Esophagus squamous epithelium (tissue), 5 donors: Measurements from ENCODE around the gene SMPD3. TPM values are rescaled to one million over a fixed set of nuclear protein-coding genes. Genes with fewer than 3 reads are reported as not detected.

Experiments used
- DNase-seq: peaks from one replicate; lab custom pipeline; 2025; lab: John Stamatoyannopoulos, UW
- H3K27ac ChIP-seq, 4 donors: fragments of 200-600 bp; sonication (generic); one replicate each; pipeline ENCODE4 v1.5.1; 2016 to 2019; ENCODE audit warnings: mild to moderate bottlenecking in 1 of 4
- H3K27me3 ChIP-seq, 4 donors: fragments of 200-600 bp; sonication (generic); 1 replicate in 3 of 4; 2 replicates in 1 of 4; pipeline versions ENCODE4 v1.5.1 to v1.6.0; 2017 to 2021; ENCODE audit warnings: antibody characterized with exemption in 1 of 4
- H3K36me3 ChIP-seq, 3 donors: fragments of 200-600 bp; sonication (generic); one replicate each; pipeline ENCODE4 v1.5.1; 2016 to 2019
- H3K4me1 ChIP-seq, 3 donors: fragments of 200-600 bp; sonication (generic); one replicate each; pipeline ENCODE4 v1.5.1; 2017 to 2019
- H3K4me3 ChIP-seq, 4 donors: fragments of 200-600 bp; sonication (generic); 1 replicate in 3 of 4; 2 replicates in 1 of 4; pipeline ENCODE4 v1.5.1; 2016 to 2019; ENCODE audit warnings: mild to moderate bottlenecking in 2 of 4, moderate library complexity in 1 of 4
- H3K9me3 ChIP-seq, 3 donors: fragments of 200-600 bp; sonication (generic); one replicate each; pipeline ENCODE4 v1.5.1; 2016 to 2019
- CTCF ChIP-seq, 6 experiments: fragments of 450-650 bp in 4 of 6; fragments of 200-600 bp in 2 of 6; sonication (generic) in 2 of 6; IDR thresholded peaks; one replicate each; pipeline ENCODE4 v1.5.1; 2016 to 2019; ENCODE audit warnings: antibody characterized with exemption in 6 of 6, mild to moderate bottlenecking in 4 of 6, moderate library complexity in 4 of 6
- POLR2A ChIP-seq, 4 donors: fragments of 450-650 bp; IDR thresholded peaks; one replicate each; pipeline ENCODE4 v1.6.1; 2017; ENCODE audit warnings: antibody characterized with exemption in 4 of 4, mild to moderate bottlenecking in 4 of 4, moderate library complexity in 3 of 4
- WGBS, 2 donors: methylation state at CpG; one replicate each; pipeline ENCODE4 v1.1.5; 2018; 5-methylcytosine and 5-hydroxymethylcytosine counted together
- intact Hi-C: fragments of 100-400 bp; cut with DNase I; formaldehyde crosslinking; loops from one replicate; pipeline ENCODE4 v1.15.0; 2022
- total RNA-seq, 4 donors: library from RNA; depleted of rRNA; stranded (reverse); fragments of >200 nt; gene quantifications; one replicate each; pipeline ENCODE4 v1.1.0, GENCODE V29; 2016
- donor health status: DM: yes; HTN: yes; CAD: no.

The SMPD3 gene
- total RNA-seq, 4 donors from 2014 or later, result 0.18 to 2.3 (median 0.92) TPM

- Histone ChIP-seq H3K4me3 (no peak overlapping the region), H3K9me3 (no peaks in the 10 kb centered on the region), H3K27ac (no peak overlapping the region), H3K27me3 (peaks cover 0 to 51% (median 0%) of the 10 kb centered on the region in 4 donors), H3K36me3 (no peaks in the 10 kb centered on the region), H3K4me1 (peaks cover 0 to 4% (median 2%) of the 10 kb centered on the region in 3 donors)
- no peak for DNase-seq
- WGBS, 2 donors, result 78 to 100% methylated on average over 1 to 4 of the region's 5 CpGs
- TF ChIP-seq CTCF (IDR thresholded peaks at IDR 0.05), result no peak
- no peak for TF ChIP-seq POLR2A (IDR thresholded peaks at IDR 0.05)
- intact Hi-C loops, result no loop called here
These were observed 24.5 kb downstream of the SMPD3 start for GRCh38 chr16:68423771-68424170.

- intact Hi-C loops, result no loop called here
- H3K4me1 ChIP-seq, result peaks cover 8 to 17% (median 15%) of the 10 kb centered on the region in 3 donors
- H3K9me3 ChIP-seq, result no peaks in the 10 kb centered on the region
- H3K27ac ChIP-seq, result no peak overlapping the region
- no peak overlapping the region for H3K4me3 ChIP-seq
- 76 to 78% methylated on average over 4 of the region's 4 CpGs for WGBS, 2 donors
- TF ChIP-seq POLR2A (IDR thresholded peaks at IDR 0.05) (no peak), CTCF (IDR thresholded peaks at IDR 0.05) (no peak)
- no peaks in the 10 kb centered on the region for H3K36me3 ChIP-seq
- no peak for DNase-seq
- peaks cover 0 to 45% (median 0%) of the 10 kb centered on the region in 4 donors for H3K27me3 ChIP-seq
These were observed 25.8 kb downstream of the SMPD3 start for GRCh38 chr16:68422396-68422960.

GRCh38 chr16:68421076-68421475, 27.2 kb downstream of the SMPD3 start:
- intact Hi-C loops, result no loop called here
- TF ChIP-seq CTCF (IDR thresholded peaks at IDR 0.05), result no peak
- TF ChIP-seq POLR2A (IDR thresholded peaks at IDR 0.05), result no peak
- H3K4me1 ChIP-seq, result peaks cover 18 to 29% (median 28%) of the 10 kb centered on the region in 3 donors
- no peak overlapping the region for H3K4me3 ChIP-seq
- H3K27ac ChIP-seq, result no peak overlapping the region
- H3K9me3 ChIP-seq, result no peaks in the 10 kb centered on the region
- 80 to 100% methylated on average over 1 to 2 of the region's 5 CpGs for WGBS, 2 donors
- H3K27me3 ChIP-seq, result peaks cover 0 to 45% (median 0%) of the 10 kb centered on the region in 4 donors
- no peaks in the 10 kb centered on the region for H3K36me3 ChIP-seq
- DNase-seq, result no peak

GRCh38 chr16:68420366-68420942, 27.9 kb downstream of the SMPD3 start:
- WGBS, 2 donors, result 70 to 95% methylated on average over 2 to 3 of the region's 4 CpGs
- Histone ChIP-seq H3K4me3 (no peak overlapping the region), H3K9me3 (no peaks in the 10 kb centered on the region), H3K27ac (no peak overlapping the region), H3K36me3 (no peaks in the 10 kb centered on the region), H3K4me1 (peaks cover 22 to 35% (median 30%) of the 10 kb centered on the region in 3 donors), H3K27me3 (peaks cover 0 to 39% (median 0%) of the 10 kb centered on the region in 4 donors)
- intact Hi-C loops, result no loop called here
- DNase-seq, result no peak
- TF ChIP-seq CTCF (IDR thresholded peaks at IDR 0.05), result no peak
- TF ChIP-seq POLR2A (IDR thresholded peaks at IDR 0.05), result no peak

GRCh38 chr16:68417711-68418301, 30.5 kb downstream of the SMPD3 start:
- Histone ChIP-seq H3K27me3 (peaks cover 0 to 47% (median 0%) of the 10 kb centered on the region in 4 donors), H3K9me3 (no peaks in the 10 kb centered on the region), H3K4me1 (peaks cover 22 to 38% (median 30%) of the 10 kb centered on the region in 3 donors), H3K27ac (peak overlapping the region in 3 of 4 donors; percentile 53 to 70 (median 65)), H3K4me3 (no peak overlapping the region), H3K36me3 (no peaks in the 10 kb centered on the region)
- TF ChIP-seq CTCF (IDR thresholded peaks at IDR 0.05), result no peak
- no peak for TF ChIP-seq POLR2A (IDR thresholded peaks at IDR 0.05)
- intact Hi-C loops, result no loop called here
- no peak for DNase-seq
- WGBS, 2 donors, result 13 to 15% methylated on average over 11 of the region's 11 CpGs
